ENCODE data around the gene GRID2. TPM values are rescaled to one million over a fixed set of nuclear protein-coding genes. Genes with fewer than 3 reads are reported as not detected.

The GRID2 gene
- polyA plus RNA-seq, 1 experiment: not detected

GRCh38 chr4:93000910-93001309 is 697.1 kb downstream of the GRID2 start:
- CTCF ChIA-PET: interaction anchor here (1.1 kb wide), 1 partner anchor 49 kb away, joined by 3 read pairs; no protein-coding TSS in a partner anchor
- Histone ChIP-seq H3K4me3 (ENCODE audit: low read depth, low read length) (no peak overlapping the region), H3K27me3 (ENCODE audit: control insufficient read depth, insufficient read depth, low read length) (no peaks in the 10 kb centered on the region), H3K36me3 (ENCODE audit: control insufficient read depth, insufficient read depth, low read length) (no peaks in the 10 kb centered on the region)
- TF ChIP-seq, protein P1, sequence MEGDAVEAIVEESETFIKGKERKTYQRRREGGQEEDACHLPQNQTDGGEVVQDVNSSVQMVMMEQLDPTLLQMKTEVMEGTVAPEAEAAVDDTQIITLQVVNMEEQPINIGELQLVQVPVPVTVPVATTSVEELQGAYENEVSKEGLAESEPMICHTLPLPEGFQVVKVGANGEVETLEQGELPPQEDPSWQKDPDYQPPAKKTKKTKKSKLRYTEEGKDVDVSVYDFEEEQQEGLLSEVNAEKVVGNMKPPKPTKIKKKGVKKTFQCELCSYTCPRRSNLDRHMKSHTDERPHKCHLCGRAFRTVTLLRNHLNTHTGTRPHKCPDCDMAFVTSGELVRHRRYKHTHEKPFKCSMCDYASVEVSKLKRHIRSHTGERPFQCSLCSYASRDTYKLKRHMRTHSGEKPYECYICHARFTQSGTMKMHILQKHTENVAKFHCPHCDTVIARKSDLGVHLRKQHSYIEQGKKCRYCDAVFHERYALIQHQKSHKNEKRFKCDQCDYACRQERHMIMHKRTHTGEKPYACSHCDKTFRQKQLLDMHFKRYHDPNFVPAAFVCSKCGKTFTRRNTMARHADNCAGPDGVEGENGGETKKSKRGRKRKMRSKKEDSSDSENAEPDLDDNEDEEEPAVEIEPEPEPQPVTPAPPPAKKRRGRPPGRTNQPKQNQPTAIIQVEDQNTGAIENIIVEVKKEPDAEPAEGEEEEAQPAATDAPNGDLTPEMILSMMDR (IDR thresholded peaks at IDR 0.05; ENCODE audit: insufficient read depth, low read depth, low read length): no peak
- no peak for DNase-seq (ENCODE audit: low read depth)
- POLR2A ChIA-PET: no interaction called here

GRCh38 chr4:93002240-93002639 is 698.5 kb downstream of the GRID2 start:
- H3K4me3 ChIP-seq (ENCODE audit: low read depth, low read length): no peak overlapping the region
- CTCF ChIA-PET: no interaction called here
- H3K27me3 ChIP-seq (ENCODE audit: control insufficient read depth, insufficient read depth, low read length): no peaks in the 10 kb centered on the region
- H3K36me3 ChIP-seq (ENCODE audit: control insufficient read depth, insufficient read depth, low read length): no peaks in the 10 kb centered on the region
- DNase-seq (ENCODE audit: low read depth): no peak
- TF ChIP-seq, protein P1 (IDR thresholded peaks at IDR 0.05; ENCODE audit: insufficient read depth, low read depth, low read length): no peak
- POLR2A ChIA-PET: no interaction called here

DNA sequence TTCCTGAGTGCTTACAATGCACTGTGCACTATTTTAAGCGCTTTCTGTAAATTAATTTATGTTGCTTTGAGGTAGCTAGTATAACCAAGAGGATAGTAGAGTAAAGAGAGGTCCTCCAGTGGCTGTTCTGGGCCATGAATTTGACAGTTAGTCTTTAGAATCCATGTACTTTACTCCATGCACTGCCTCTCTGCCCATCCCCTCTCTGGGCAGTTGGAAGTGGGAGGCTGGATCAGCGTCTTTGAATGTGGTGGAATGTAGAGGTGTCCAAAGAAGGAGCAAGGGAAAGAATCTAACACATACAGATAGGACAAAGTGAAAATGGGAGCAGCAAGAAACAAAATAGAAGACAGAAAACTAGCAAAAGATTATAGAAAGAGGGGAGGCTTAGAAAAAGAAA is 712.6 kb downstream of the GRID2 start:
- no peaks in the 10 kb centered on the region for H3K36me3 ChIP-seq (ENCODE audit: control insufficient read depth, insufficient read depth, low read length)
- POLR2A ChIA-PET: no interaction called here
- DNase-seq (ENCODE audit: low read depth): no peak
- CTCF ChIA-PET: no interaction called here
- TF ChIP-seq, protein P1 (IDR thresholded peaks at IDR 0.05; ENCODE audit: insufficient read depth, low read depth, low read length): no peak
- H3K4me3 ChIP-seq (ENCODE audit: low read depth, low read length): no peak overlapping the region
- H3K27me3 ChIP-seq (ENCODE audit: control insufficient read depth, insufficient read depth, low read length): no peaks in the 10 kb centered on the region

DNA sequence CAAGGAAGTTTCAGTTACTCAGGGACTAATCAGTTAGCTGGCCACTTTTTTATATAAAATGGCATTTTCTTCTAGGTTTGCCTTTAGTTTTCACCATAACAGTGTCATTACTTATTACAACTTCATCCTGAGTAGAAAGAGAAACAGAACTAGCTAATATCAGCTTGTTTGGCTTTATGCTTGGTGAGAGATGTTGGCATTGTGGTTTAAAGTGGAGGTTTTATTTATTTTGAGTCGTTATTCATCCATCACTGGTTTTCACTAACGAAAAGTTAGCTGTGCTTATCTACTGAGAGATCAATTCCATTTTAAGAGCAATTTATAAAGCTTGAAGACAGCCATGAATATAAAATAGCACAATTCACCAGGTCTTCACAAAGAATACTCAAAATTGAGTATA is 714.5 kb downstream of the GRID2 start:
- ChIA-PET CTCF (no interaction called here), POLR2A (no interaction called here)
- no peak for DNase-seq (ENCODE audit: low read depth)
- TF ChIP-seq, protein P1 (IDR thresholded peaks at IDR 0.05; ENCODE audit: insufficient read depth, low read depth, low read length): no peak
- Histone ChIP-seq H3K36me3 (ENCODE audit: control insufficient read depth, insufficient read depth, low read length) (no peaks in the 10 kb centered on the region), H3K27me3 (ENCODE audit: control insufficient read depth, insufficient read depth, low read length) (no peaks in the 10 kb centered on the region), H3K4me3 (ENCODE audit: low read depth, low read length) (no peak overlapping the region)

DNA sequence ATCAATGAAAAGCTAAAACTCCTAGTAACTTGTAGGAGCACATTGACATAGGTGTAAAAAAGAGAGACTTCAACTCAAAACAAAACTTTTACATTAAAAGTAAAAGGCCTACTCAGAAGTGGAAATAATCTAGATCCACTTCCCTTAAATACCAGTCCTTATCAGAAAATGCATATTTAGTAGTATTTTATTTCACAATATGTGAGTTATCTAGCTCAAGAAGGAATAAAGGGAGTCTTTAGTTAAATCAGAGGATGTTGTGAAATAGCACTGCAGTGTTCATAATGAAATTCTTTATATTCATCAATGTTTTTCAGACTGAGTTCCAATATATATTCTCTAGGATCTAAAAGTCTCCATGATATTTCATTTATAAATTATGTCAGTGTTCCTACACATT is 715.0 kb downstream of the GRID2 start:
- no peaks in the 10 kb centered on the region for H3K36me3 ChIP-seq (ENCODE audit: control insufficient read depth, insufficient read depth, low read length)
- ChIA-PET CTCF (no interaction called here), POLR2A (no interaction called here)
- TF ChIP-seq, protein P1 (IDR thresholded peaks at IDR 0.05; ENCODE audit: insufficient read depth, low read depth, low read length): no peak
- no peak overlapping the region for H3K4me3 ChIP-seq (ENCODE audit: low read depth, low read length)
- no peak for DNase-seq (ENCODE audit: low read depth)
- H3K27me3 ChIP-seq (ENCODE audit: control insufficient read depth, insufficient read depth, low read length): no peaks in the 10 kb centered on the region

Measured in BJ (cell line).